Stimulated activated CD8-positive, alpha-beta memory T cell treated with anti-CD3 and anti-CD28 coated beads, Interleukin-2, amount 100 ng/mL, for 48 hours (primary cell): ENCODE measurements around the gene ERFL.
"Not testable (repeated sequence)": the region's sequence is repeated elsewhere in the genome, so short reads cannot be mapped to it uniquely, and the experiment has no call there.

ENCODE experiments used
- DNase-seq, 2 donors: peaks; one replicate each; pipeline ENCODE4 v3.0.0-alpha.2; 2020; ENCODE audit warnings: low read depth in 2 of 2

The ERFL gene

DNA sequence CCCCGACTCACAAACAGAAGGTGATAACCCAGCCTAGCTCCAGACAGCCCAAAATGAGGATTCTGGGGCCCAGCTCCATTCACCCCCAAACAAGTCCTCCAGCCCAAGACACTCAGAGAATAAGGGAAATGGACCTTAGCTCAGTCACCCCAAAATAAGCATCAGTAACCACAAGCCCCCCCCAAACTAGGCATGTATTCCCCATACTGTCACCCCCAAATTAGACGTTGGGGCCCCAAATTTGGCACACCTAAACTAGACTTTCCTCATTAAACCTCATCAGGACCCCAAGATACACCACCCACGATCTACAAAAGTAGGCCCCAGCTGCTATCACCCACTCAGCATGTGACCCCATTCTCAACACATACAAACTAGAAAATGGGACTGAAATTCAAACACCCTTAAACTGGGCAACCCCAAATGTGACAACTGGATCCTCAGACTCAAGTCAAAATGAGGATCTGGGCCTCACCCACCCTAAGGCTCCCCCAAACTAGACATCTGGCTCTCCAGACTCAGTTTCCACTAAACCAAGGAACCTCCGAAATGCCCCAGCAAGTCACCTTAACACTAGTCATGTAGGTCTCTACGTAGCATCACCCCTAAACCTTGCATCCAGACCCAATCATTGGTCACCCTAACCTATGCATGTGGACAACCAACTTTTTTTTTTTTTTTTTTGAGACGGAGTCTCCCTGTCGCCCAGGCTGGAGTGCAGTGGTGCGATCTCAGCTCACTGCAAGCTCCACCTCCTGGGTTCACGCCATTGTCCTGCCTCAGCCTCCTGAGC, 13.4 kb upstream of the ERFL start:
- DNase-seq: no peak

- DNase-seq: no peak
These were observed 12.6 kb upstream of the ERFL start for GRCh38 chr19:41940731-41941409.

DNA sequence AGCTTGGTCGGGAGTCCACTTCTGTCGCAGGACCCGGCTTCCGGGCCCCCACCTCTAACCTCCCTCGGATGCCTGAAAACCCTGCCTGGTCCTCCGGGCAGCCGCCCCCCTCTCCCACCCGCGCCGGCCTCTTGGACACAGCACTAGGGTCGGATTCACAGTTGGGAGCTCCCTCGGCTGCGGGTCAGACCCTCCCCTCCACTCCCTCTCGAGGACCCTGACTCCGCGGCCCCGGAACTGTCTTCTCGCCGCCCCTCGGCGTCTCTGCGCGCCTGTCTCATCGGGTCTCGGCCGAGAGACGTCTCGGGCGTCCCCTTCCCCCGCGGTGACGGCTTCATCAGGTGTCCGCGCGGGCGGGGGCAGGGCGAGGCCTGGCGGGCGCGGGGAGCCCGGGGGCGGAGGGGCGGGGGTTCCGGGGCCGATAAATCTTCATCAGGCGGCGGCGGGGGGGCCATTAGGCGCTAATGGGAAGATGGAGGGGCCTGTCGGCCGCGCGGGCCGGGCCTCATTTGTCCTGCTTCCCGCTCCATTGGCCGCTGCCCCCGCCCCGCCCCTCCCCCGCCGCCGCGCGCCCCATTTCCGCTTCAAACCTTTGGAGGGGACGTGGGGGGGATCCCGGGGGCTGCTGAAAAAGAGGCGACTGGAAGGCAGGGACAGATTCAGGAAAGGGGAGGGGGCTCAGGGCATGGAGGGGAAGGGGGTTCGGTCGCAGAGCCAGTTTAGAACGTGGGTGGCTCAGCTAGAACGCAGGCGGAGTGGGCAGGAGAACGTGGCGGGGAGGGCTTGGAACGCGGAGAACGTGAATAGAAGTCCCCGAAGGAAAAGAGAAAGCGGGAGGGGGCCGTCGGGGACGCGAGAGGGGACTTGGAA, 11.8 kb upstream of the ERFL start:
- DNase-seq: no peak

GRCh38 chr19:41939209-41939608, 11.0 kb upstream of the ERFL start:
- DNase-seq: not testable (repeated sequence)

- no peak for DNase-seq
These were observed 9.5 kb upstream of the ERFL start for GRCh38 chr19:41937525-41938468.

DNA sequence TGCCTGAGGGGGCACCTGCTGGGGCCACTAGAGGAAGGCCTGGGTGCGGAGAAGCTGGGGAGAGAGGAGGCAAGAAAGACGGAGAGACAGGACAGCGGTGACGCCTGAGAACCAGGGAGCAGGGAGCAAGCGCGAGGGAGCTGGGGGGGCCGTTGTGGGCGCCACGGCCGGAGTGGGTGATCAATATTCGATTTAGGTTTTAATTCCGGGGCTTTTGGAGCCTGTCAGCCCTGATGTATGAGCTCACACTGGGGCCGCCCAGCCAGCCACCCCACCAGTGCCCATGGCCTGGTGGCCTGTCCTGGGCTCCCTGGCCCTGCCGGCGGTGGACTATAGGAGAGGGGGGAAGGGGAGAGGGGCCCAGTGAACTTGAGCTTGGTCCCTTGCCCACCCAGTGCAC, 8.7 kb upstream of the ERFL start:
- no peak for DNase-seq

GRCh38 chr19:41936416-41936850, 8.2 kb upstream of the ERFL start:
- DNase-seq: no peak

DNA sequence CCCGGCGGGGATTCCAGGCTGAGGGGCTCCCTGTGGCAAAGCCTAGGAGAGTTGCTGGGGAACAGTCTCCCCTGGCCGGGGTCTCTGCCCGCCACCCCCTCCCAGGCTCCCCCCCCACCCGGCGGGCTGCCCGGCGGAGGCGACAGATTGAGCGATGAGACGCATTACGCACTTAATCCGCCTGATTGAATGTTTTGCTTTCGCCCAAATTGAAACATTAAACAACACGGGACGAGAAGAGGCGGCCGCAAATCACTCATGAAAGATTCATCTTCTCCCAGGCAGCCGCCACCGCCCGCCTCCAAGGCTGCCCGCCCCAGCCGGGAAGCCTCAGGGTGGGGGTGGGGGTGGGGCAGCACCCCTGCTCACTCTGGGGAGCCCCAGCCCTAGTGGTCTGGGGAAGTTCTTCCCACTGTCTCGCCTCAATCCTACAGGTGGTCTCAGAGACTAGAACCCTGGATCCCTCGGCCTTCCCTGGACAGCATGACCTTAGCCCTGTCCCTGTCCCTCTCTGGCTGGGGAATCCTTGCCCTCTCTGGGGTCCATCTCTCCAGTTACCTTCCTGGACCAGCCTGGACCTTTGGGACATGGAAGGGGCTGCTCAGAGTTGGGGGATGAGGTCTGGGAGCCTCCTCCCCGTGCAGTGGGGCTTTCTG, 7.6 kb upstream of the ERFL start:
- no peak for DNase-seq

DNA sequence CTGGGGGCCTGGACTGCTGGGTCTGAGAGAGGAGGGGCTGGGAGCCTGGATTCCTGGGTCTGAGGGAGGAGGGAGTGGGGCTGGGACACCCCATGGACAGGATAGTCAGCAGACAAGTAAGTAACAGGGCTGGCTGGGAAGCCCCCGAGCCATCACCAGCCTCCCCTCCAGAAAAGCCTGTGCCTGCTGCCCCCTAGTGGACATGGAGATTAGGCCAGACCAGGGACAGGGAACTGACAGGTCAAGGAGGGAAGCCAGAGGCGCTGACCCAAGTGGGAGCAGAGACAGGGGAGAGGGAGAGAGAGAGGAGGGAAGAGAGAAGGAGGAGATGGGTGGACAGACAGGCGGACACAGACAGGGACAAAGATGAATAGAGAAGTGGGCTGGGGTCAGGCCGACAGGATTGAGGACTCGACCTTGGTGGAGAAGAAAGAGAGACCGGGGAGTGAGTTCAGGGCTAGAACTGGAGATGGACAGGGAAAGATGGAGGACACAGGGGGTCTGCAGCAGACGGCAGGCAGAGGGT, 6.7 kb upstream of the ERFL start:
- DNase-seq: peak; percentile 62 to 72

- no peak for DNase-seq
These were observed 5.6 kb upstream of the ERFL start for GRCh38 chr19:41933693-41934426.

- DNase-seq: no peak
These were observed 4.6 kb upstream of the ERFL start for GRCh38 chr19:41932720-41933332.

- no peak for DNase-seq
These were observed 4.0 kb upstream of the ERFL start for GRCh38 chr19:41932259-41932719.

DNA sequence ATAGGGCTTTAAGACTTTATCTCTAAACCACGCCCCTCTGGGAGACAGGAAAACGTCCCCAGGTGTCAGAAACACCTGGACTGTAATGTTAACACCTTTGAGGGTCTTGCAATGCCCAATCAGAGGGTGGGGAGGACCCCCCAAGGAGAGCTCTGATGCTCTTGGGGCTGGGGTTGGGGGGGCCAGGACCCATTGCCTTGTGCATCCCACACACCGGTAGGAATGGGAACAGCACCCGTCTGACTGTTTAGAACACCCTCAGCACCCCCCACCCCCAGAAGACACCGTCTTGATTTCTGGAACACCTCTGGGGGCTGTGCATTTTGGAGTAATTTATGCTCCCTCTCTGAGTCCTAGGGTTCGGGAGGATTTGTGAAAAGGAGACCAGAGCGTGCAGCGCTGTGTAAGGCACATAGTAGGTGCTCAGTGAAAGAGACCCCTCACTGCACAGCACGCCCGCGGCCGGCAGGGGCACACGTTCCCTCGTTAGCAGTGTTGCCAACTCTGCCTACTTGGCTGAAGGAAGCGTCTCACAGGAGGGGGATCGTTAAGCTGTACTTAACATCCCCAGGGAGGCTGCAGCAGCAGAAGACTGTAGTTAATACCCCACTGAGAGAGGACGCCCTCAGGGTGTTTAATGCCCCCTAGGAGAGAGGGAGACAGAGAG, 2.8 kb upstream of the ERFL start:
- DNase-seq: no peak

GRCh38 chr19:41930322-41930722, 2.1 kb upstream of the ERFL start:
- DNase-seq: no peak

DNA sequence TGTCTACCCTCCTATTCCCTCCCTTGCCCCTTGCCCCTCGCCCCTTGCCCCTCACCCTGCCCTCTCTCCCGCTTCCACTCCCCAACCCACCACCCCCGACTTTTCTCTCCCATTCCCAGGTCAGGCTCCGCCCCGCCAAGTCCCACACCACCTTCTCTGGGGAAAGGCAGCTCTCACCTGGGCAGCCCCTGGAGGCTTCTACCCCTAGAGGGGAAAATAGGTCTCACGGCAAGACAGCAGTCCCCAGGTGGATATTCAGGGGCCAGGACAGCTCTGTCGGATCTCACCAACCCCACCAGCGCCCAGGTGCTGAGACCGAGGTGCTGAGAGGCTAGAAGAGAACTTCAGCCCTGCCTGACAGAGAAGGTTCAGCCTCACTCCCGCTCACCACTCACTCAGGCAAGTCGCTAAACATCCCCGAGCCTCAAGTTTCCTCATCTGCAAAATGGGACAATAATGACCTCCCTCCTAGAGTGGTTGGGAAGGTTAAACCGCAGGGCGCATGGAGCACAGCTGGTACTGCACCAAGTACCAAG, 1.4 kb upstream of the ERFL start:
- no peak for DNase-seq

- DNase-seq: no peak
These were observed 696 bp upstream of the ERFL start for GRCh38 chr19:41928754-41929535.

- DNase-seq: no peak
These were observed 604 bp downstream of the ERFL start for GRCh38 chr19:41927497-41928192.
